HepG2 (cell line): ENCODE data around the gene SENP5. TPM values are rescaled to one million over a fixed set of nuclear protein-coding genes. Genes with fewer than 3 reads are reported as not detected.

Experiments
- FOXA1 ChIP-seq, 2 experiments: fragments of 450-650 bp in 1 of 2; sonication (generic) in 1 of 2; formaldehyde crosslinking in 1 of 2; IDR thresholded peaks; 2 replicates each; pipeline versions ENCODE4 v1.4.0 to v1.6.1; 2016 to 2020; ENCODE audit warnings: missing genetic modification reagents in 1 of 2
- KDM3A ChIP-seq: IDR thresholded peaks from 2 replicates; pipeline ENCODE4 v1.6.1; 2018; ENCODE audit warnings: low read depth, missing compliant biosample characterization
- KLF11 ChIP-seq: IDR thresholded peaks from 2 replicates; pipeline ENCODE4 v1.6.1; 2016; ENCODE audit warnings: missing compliant biosample characterization
- KLF13 ChIP-seq: sonication (generic); formaldehyde crosslinking; IDR thresholded peaks from 2 replicates; pipeline ENCODE4 v1.4.0; 2020; ENCODE audit warnings: mild to moderate bottlenecking, missing genetic modification reagents
- PPARG ChIP-seq: conservative IDR thresholded peaks from 2 replicates; pipeline ENCODE4 v1.6.1; 2016; ENCODE audit warnings: missing biosample characterization, missing genetic modification reagents
- PREB ChIP-seq: sonication (generic); formaldehyde crosslinking; IDR thresholded peaks from 2 replicates; pipeline ENCODE4 v1.4.0; 2020; ENCODE audit warnings: missing genetic modification reagents
- SALL1 ChIP-seq: sonication (generic); formaldehyde crosslinking; IDR thresholded peaks from 2 replicates; pipeline ENCODE4 v1.8.0; 2022; ENCODE audit warnings: mild to moderate bottlenecking, missing genetic modification reagents
- SETDB1 ChIP-seq: sonication (generic); formaldehyde crosslinking; IDR thresholded peaks from 2 replicates; pipeline ENCODE4 v1.5.1; 2020; ENCODE audit warnings: missing genetic modification reagents, mild to moderate bottlenecking, borderline replicate concordance
- SRY ChIP-seq: sonication (generic); formaldehyde crosslinking; IDR thresholded peaks from 2 replicates; pipeline ENCODE4 v1.8.0; 2022; ENCODE audit warnings: mild to moderate bottlenecking, missing genetic modification reagents
- ZNF292 ChIP-seq: sonication (generic); formaldehyde crosslinking; IDR thresholded peaks from 2 replicates; pipeline ENCODE4 v1.8.1; 2022; ENCODE audit warnings: mild to moderate bottlenecking, low read depth, missing genetic modification reagents, borderline replicate concordance
- ZNF746 ChIP-seq: sonication (generic); formaldehyde crosslinking; IDR thresholded peaks from 2 replicates; pipeline ENCODE4 v1.8.0; 2022; ENCODE audit warnings: mild to moderate bottlenecking, missing genetic modification reagents
- ZNF747 ChIP-seq: sonication (generic); formaldehyde crosslinking; IDR thresholded peaks from 2 replicates; pipeline ENCODE4 v1.8.1; 2023; ENCODE audit warnings: missing genetic modification reagents, mild to moderate bottlenecking, borderline replicate concordance
- polyA plus RNA-seq, 8 experiments: library from polyadenylated mRNA; depleted of rRNA in 3 of 8; stranded (reverse) in 7 of 8; unstranded in 1 of 8; fragments of >200 nt; fragmentation: Illumina TruSeq in 4 of 8; extraction: Trizol in 4 of 8; gene quantifications; 2 replicates each; pipeline versions ENCODE4 v1.2.1 to v1.2.3, GENCODE V29; 2011 to 2016; ENCODE audit warnings: low read depth in 4 of 8, missing spikeins in 1 of 8, mixed read lengths in 1 of 8; ENCODE audit not compliant: insufficient read depth in 1 of 8
- total RNA-seq, 5 experiments: library from RNA; depleted of rRNA; stranded (reverse); fragments of >200 nt; fragmentation: Illumina TruSeq; extraction: Trizol; gene quantifications; 2 replicates each; pipeline ENCODE4 v1.2.3, GENCODE V29; 2016; ENCODE audit warnings: low read depth in 1 of 5
- TF ChIP-seq, protein P1 (sequence below), 2 experiments: sonication (generic) in 1 of 2; formaldehyde crosslinking in 1 of 2; IDR thresholded peaks; 2 replicates each; pipeline versions ENCODE4 v1.4.0 to v1.6.1; 2016 to 2020; ENCODE audit warnings: borderline replicate concordance in 1 of 2, low read depth in 1 of 2, mild to moderate bottlenecking in 1 of 2, missing genetic modification reagents in 1 of 2
- TF ChIP-seq, protein P2 (sequence below): sonication (generic); formaldehyde crosslinking; conservative IDR thresholded peaks from 2 replicates; pipeline ENCODE4 v1.4.0; 2020; ENCODE audit warnings: missing genetic modification reagents
- TF ChIP-seq, protein P3 (sequence below): sonication (generic); formaldehyde crosslinking; IDR thresholded peaks from 2 replicates; pipeline ENCODE4 v1.8.0; 2022; ENCODE audit warnings: mild to moderate bottlenecking, missing genetic modification reagents, moderate library complexity

Gene SENP5
- total and polyA plus RNA-seq, 2 of the 13 experiments (the other 11 are each of a cell fraction or from before 2014, with no cell fraction given), result 17.6 to 30.9 TPM

- TF ChIP-seq, protein P1, sequence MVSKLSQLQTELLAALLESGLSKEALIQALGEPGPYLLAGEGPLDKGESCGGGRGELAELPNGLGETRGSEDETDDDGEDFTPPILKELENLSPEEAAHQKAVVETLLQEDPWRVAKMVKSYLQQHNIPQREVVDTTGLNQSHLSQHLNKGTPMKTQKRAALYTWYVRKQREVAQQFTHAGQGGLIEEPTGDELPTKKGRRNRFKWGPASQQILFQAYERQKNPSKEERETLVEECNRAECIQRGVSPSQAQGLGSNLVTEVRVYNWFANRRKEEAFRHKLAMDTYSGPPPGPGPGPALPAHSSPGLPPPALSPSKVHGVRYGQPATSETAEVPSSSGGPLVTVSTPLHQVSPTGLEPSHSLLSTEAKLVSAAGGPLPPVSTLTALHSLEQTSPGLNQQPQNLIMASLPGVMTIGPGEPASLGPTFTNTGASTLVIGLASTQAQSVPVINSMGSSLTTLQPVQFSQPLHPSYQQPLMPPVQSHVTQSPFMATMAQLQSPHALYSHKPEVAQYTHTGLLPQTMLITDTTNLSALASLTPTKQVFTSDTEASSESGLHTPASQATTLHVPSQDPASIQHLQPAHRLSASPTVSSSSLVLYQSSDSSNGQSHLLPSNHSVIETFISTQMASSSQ (IDR thresholded peaks at IDR 0.05; ENCODE audit: low read depth), result peak; percentile 90
- TF ChIP-seq, protein P1 (CRISPR knock-in tag; IDR thresholded peaks at IDR 0.05; ENCODE audit: borderline replicate concordance), result peak; percentile 91
- TF ChIP-seq PREB (CRISPR knock-in tag), result no peak
- TF ChIP-seq, protein P2, sequence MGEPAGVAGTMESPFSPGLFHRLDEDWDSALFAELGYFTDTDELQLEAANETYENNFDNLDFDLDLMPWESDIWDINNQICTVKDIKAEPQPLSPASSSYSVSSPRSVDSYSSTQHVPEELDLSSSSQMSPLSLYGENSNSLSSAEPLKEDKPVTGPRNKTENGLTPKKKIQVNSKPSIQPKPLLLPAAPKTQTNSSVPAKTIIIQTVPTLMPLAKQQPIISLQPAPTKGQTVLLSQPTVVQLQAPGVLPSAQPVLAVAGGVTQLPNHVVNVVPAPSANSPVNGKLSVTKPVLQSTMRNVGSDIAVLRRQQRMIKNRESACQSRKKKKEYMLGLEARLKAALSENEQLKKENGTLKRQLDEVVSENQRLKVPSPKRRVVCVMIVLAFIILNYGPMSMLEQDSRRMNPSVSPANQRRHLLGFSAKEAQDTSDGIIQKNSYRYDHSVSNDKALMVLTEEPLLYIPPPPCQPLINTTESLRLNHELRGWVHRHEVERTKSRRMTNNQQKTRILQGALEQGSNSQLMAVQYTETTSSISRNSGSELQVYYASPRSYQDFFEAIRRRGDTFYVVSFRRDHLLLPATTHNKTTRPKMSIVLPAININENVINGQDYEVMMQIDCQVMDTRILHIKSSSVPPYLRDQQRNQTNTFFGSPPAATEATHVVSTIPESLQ (CRISPR knock-in tag), result no peak
- TF ChIP-seq KLF13 (CRISPR knock-in tag), result no peak
- TF ChIP-seq SRY (CRISPR knock-in tag), result no peak; the same call in 1 of the 2 replicates
- TF ChIP-seq ZNF292 (CRISPR knock-in tag), result peak; percentile 47; the same call in 1 of the 2 replicates
- TF ChIP-seq PPARG (CRISPR knock-in tag), result peak; percentile 96
- TF ChIP-seq, protein P3, sequence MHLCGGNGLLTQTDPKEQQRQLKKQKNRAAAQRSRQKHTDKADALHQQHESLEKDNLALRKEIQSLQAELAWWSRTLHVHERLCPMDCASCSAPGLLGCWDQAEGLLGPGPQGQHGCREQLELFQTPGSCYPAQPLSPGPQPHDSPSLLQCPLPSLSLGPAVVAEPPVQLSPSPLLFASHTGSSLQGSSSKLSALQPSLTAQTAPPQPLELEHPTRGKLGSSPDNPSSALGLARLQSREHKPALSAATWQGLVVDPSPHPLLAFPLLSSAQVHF, result peak; percentile 35; the same call in 1 of the 2 replicates
- TF ChIP-seq SALL1 (CRISPR knock-in tag), result peak; percentile 86
- TF ChIP-seq ZNF747 (CRISPR knock-in tag), result peak; percentile 54; the same call in 1 of the 2 replicates
- TF ChIP-seq ZNF746, result peak; percentile 42; the same call in 1 of the 2 replicates
- no peak for TF ChIP-seq KLF11 (CRISPR knock-in tag)
- peak; percentile 53; the same call in 1 of the 2 replicates for TF ChIP-seq KDM3A
- TF ChIP-seq SETDB1 (CRISPR knock-in tag), result no peak
- TF ChIP-seq FOXA1 (IDR thresholded peaks at IDR 0.05), result peak; percentile 37; the same call in 1 of the 2 replicates
- peak; percentile 95 for TF ChIP-seq FOXA1 (CRISPR knock-in tag; IDR thresholded peaks at IDR 0.05)
These were observed 94.6 kb downstream of the SENP5 start (continued) for GRCh38 chr3:196962108-196962929.
